AG08396 (cell line): Measurements from ENCODE around the gene MEIS1.

Source experiments
- DNase-seq: peaks from one replicate; pipeline ENCODE4 v3.0.0; 2012; ENCODE audit warnings: low spot score, mixed read lengths

Gene MEIS1

DNA sequence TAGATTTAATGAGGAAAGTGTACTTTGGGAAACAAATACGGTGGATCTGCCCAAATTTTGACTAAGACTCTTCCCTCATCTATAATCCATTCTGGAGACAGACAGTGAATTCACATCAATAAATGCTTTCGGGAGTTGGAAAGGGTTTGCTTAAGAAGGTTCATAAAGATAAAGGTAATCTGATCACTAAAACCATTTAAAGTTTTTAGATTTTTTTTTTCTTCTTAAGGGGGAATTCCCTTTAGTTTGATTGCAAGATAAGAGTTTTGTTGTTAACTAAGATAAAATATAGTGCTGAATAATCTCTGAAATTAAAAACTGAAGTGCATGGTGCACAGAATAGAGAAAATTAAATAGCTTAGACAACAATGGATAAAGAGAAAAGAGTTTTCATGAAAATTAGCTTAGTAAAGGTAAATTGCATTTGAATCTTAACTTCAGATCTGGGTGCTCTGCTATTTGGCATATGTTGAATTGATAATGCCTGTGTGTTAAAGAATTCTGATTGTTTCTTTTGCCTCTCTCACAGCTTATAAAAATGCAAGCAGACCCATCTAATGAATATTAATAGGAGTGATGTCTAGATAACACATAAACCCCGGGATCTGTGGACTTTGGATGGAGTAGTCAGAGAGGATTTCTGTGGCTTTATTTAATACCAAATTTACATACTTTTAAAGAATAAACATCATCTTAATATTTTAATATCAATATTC is 100.8 kb downstream of the MEIS1 start:
- no peak for DNase-seq

GRCh38 chr2:66536290-66536673 is 101.4 kb downstream of the MEIS1 start:
- DNase-seq = no peak

DNA sequence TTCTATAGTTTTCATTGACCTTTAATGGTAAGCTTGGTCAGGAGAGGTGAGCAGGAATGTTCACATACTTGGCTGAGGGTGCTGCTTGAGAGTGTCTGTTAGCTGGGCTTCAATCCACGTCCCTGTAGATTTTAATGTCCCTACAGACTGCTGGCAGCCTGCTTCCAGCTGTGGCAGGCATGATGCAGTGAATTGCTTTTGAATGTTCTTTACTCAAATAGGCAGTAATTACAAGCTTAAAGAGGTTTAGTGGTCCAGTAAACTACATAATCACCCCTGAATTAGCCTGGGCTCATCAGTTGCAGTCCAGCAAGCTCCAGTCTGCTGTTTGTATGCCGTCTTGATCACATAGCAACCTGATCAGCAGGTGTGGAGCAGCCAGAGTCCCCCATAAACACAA is 102.1 kb downstream of the MEIS1 start:
- no peak for DNase-seq

- peak; percentile 14 for DNase-seq
Measured at GRCh38 chr2:66538291-66538690, 103.4 kb downstream of the MEIS1 start.

GRCh38 chr2:66539452-66539851 is 104.5 kb downstream of the MEIS1 start:
- no peak for DNase-seq

- DNase-seq = no peak
Measured at GRCh38 chr2:66541646-66542045, 106.7 kb downstream of the MEIS1 start.

- no peak for DNase-seq
Measured at GRCh38 chr2:66543257-66543767, 108.4 kb downstream of the MEIS1 start.

GRCh38 chr2:66544258-66544657 is 109.3 kb downstream of the MEIS1 start:
- no peak for DNase-seq

DNA sequence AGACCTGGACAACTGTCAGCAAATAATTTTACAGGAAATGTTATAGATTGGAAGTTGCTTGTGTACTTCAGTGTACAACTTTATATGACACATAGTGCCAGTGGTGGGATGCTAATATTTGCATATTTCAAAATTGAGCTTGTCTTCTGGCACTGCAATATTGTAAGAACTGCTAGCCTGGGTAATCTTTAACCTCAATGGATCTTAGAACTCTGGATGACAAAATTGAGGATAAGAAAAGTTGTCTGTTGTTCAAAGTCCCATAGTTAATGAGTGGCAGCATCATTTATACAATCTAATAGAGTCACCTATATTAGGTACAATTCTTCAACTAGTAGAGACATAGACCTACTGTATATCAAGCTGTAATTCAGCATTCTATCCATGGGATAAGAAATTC is 110.3 kb downstream of the MEIS1 start:
- DNase-seq = no peak

DNA sequence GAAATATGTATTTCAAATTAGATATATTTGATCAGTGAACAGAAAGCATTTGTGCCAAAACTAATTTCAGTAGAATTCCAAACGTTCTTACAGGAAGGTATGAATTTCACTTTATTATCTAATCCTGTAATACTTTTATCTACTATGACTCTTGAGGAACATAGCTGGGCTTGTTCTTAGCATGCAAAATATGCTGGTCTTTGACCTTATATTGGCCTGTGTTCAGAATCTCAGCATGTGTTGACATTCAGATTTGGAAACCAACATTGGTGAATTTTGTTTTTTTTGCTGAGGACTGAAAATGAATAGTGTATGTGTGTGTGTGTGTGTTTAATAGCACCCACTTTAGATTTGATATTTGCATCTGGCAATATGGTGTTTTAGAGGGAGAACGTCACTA is 112.2 kb downstream of the MEIS1 start:
- DNase-seq = no peak

DNA sequence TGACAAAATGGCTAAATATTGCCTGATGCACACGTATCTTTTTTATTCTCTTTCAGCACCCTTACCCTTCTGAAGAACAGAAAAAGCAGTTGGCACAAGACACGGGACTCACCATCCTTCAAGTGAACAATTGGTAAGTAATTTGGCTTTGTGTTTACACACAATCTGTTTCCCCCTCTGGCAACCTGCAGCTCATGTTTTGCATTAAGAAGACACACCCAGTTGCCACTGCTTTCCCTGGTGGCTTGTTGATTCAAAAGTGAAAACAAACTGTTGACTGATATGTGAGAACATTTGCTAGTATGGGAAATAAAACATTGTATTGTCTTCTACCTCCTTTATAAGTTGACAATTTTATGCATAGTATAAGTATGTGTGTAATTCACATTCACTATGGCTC is 113.0 kb downstream of the MEIS1 start:
- DNase-seq = no peak

DNA sequence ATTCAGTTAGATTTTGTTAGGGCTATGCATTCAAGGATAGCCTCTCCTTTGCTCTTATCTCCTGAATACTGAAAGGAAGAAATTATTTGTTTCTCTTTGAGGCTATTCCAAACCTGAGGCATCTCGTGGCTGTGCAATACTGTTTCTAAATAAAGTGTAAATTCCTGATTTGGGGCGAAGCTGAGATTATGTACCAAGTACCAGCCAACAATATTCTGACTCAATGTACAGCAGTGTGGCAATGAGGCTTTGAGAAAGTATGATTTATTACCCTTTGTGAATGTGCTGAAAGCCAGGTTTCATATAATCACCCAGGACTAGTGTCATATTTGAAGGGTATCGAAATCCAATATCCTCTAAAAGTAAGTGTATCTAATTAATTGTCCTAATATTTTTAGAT is 113.5 kb downstream of the MEIS1 start:
- DNase-seq = no peak

- no peak for DNase-seq
Measured at GRCh38 chr2:66550826-66551225, 115.9 kb downstream of the MEIS1 start.

GRCh38 chr2:66553370-66553769 is 118.4 kb downstream of the MEIS1 start:
- no peak for DNase-seq

DNA sequence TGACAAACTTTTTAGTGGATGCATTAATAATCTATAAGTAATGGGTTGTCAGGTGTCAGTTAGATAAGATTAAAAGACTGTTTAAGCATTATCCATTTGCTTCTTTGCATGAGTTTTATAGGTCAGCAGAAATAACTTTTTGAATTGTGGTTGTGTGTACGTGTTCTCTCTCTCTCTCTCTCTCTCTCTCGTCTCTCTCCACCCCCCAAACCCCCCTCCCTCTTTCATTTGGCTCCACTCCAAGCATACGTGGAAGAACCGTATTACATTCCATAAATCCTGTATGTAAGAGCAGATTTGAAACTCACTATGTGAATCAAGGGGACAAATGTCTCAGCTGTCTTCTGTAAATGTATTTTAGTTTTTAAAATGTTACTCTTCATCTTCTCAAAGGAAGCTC is 120.2 kb downstream of the MEIS1 start:
- no peak for DNase-seq

DNA sequence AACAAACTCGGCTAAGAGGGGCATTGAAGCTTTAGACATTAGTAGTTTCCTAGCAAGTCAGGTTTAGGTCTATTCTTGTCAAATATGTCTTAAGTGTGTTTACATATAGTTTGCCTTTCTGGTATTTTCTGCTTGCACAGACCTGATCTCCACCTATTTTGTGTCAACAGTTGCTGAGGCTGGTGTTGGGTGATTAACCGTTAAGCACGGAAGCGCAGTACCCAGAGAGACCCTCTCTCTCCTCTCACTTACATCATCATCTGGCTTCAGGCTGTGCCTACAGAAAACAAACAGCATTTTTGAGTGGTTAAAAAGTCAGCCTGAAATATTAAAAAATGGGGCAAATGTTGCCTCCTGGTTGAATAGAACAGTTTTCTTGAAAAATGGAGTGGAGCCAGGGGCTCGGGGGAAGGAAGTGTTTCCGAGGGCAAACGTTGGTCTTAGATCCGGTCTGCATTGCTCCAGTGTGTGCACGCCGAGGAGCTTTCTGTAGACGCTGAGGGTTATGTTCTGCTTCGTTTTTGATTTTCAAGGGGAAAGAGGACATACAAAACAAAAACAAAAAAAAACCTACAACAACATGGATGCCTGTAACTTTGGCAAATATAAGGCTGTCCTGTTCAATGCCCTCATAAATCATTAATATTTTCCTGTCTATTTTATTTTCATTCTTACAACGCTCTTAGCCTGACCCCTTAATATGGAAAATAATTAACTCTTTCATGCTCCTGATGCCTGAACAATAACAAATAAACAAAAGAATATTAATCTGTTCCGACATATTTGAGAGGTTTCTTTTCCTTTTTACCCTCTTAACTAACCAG is 120.8 kb downstream of the MEIS1 start:
- no peak for DNase-seq

- no peak for DNase-seq
Measured at GRCh38 chr2:66559672-66560071, 124.7 kb downstream of the MEIS1 start.

GRCh38 chr2:66560683-66561082 is 125.8 kb downstream of the MEIS1 start:
- DNase-seq = no peak

GRCh38 chr2:66561645-66562303 is 126.8 kb downstream of the MEIS1 start:
- no peak for DNase-seq

- no peak for DNase-seq
Measured at GRCh38 chr2:66562304-66562685, 127.4 kb downstream of the MEIS1 start.

DNA sequence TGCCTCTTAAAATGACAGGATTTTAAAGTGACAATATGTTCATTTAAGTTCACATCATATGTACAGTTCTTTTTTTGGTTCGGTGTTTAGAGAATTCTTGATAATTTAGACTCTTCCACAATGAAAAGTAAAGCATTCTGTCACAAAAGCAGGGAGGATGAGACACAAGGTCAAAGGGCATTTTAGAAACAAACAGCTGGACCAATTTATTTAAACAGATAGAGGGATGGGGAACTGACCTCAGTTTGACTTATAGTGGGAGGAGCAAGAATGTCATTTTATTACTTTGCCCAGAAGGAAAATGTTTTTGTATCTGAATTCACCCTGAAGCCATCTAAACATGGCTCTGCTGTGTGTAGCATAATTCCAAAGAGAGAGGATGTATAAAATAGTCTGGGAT is 128.5 kb downstream of the MEIS1 start:
- DNase-seq = no peak

DNA sequence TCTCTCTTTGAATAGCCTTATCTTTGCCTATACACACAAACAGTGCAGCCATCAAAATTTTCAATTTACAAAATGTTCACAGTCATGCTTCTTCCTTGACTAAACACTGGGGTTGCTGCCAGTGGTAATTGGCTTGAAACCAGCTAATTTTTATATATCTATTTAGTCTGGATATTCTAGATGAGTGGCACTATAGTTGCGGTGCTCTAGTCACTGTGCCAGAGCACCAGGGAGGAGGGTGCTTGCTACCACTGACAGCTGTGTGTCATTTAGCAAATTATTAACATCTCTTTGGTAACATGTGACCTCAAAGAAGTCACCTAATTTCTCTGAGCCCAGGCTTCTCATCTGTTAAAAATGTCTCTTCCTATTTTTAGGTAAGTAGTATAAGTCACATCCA is 130.4 kb downstream of the MEIS1 start:
- no peak for DNase-seq
